GM10847 (cell line): ENCODE measurements around the gene PKD2L1.

Experiments used
- POLR2A ChIP-seq: IDR thresholded peaks from 2 replicates; pipeline ENCODE4 v1.6.1; 2011; ENCODE audit not compliant: insufficient read length; ENCODE audit errors: extremely low read depth

PKD2L1 gene

GRCh38 chr10:100344241-100344788, 14.3 kb upstream of the PKD2L1 start:
- no peak for TF ChIP-seq POLR2A

DNA sequence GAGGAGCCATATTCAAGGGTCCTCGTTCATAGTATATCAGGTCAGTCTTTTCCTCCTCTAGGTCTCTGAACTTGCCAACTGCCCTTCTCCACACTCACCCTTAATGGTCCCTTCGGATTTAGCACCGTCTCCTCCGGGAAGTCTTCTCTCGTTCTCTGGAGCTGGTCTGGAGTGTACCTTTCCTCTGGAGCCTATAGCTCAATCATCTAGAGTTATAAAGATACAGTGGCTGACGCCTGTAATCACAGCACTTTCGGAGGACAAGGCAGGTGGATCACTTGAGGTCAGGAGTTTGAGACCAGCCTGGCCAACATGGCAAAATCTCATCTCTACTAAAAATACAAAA, 12.6 kb upstream of the PKD2L1 start:
- TF ChIP-seq POLR2A = no peak

DNA sequence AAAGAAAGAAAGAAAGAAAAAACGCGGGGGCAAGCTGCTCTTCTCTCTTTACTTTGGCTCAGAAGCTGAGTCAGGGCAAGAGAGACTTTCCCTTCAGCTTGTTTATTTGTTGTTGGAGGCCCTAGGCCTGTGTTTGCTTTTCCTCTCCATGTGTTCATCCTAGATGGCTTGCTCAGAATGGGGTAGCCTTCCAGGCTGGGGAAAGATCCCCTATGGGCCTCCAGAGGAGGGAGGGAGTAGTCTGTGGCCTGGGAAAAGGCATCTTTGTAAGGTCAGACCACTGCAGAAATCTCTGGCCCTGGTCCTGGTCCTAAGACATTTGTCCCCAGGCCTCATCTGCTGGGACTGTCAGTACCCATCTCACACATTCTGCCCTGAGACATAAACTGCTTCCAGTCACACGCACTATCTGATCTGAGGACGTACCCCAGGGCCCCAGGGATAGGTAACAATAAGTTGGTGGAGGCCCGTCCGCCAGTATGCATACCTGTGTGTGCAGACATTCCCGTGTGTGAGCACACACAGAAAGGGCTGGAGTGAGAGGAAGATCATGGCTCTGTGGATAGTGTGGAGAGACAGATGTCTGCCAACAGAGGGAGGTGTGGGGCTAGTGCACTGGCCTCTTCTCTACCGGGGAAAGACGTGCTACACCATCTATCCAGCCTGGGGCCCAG, 12.1 kb upstream of the PKD2L1 start:
- TF ChIP-seq POLR2A = no peak

DNA sequence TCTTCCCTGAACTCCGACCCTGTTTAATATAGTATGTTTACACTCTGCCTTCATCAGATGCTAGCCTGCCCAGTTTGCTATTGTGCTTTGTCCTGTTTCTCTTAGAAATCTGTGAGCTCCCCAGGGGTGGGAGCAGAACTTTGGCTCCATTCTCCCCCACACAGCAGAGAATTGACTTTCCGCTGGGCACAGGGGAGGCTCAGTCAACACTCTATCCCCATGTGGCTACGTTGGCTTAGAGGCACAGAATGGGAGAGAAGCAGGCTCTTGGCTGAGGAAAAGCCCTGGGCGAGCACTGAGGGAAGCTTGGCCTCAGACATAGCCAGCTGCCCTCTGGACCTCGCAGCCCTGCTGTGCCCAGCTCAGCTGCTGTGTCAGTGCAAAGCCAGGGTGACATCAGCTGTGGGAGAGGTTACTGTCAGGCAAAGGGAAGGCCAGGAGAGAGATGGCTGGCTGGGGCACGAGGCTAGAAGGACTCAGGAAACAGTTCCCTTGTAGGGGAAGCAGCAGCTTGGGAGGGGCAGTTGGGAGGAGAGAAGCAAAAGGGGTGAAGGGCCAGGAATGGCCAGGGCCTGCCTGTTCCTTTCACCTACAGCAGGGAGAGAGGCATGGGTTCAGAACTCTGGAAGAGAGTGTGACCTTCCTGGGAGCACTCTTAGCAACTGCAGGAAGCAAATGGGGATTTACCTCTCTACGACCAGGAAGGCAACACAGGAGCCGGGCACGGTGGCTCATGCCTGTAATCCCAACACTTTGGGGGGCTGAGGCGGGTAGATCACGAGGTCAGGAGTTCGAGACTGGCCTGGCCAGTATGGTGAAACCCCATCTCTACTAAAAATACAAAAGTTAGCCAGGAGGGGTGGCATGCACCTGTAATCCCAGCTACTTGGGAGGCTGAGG, 11.2 kb upstream of the PKD2L1 start:
- no peak for TF ChIP-seq POLR2A

GRCh38 chr10:100339236-100339635, 9.2 kb upstream of the PKD2L1 start:
- no peak for TF ChIP-seq POLR2A

DNA sequence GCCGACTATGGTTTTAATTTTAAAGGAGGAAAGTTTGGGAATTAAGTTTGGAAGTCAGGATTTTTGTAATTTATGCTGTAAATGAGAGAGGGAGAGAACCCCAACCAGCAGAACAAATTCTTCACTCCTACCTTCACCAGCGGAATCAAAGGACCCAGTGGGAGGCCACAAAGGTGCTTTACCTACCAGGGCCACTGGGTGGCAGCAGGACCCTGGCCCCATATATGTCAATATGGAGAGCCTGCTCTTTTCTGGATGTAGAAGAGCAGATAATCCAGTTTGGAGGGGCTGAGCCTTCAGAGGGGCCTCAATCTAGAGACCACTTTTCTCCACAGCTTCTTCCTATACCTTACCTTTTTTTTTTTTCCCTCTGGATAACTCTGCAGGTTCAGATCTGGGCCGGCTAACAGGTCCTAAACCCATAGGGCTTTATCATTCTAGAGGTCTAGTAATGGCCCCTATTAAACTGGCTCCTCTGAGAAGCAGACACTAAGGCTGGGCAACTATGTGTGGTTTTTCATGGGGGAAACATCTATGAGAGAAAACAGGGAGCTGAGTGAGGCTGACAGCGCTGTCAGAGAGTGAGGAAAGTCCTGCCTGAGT, 8.5 kb upstream of the PKD2L1 start:
- no peak for TF ChIP-seq POLR2A

DNA sequence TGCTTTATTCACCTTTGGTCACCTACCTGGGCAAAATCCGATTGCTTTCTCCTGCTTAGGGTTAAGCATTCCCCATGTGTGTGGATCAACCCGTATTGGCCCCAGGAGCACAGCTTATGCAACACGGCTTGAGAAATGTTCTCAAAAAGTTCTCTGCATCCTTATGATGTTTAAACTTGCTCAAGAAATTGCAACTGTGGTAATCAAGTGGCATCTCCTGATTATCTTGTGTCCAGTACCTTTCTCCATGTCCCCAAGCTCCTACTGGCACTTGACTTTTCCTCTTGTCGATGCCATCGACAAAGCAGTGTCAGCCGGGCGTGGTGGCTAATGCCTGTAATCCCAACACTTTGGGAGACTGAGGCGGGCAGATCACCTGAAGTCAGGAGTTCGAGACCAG, 4.7 kb upstream of the PKD2L1 start:
- TF ChIP-seq POLR2A = no peak

DNA sequence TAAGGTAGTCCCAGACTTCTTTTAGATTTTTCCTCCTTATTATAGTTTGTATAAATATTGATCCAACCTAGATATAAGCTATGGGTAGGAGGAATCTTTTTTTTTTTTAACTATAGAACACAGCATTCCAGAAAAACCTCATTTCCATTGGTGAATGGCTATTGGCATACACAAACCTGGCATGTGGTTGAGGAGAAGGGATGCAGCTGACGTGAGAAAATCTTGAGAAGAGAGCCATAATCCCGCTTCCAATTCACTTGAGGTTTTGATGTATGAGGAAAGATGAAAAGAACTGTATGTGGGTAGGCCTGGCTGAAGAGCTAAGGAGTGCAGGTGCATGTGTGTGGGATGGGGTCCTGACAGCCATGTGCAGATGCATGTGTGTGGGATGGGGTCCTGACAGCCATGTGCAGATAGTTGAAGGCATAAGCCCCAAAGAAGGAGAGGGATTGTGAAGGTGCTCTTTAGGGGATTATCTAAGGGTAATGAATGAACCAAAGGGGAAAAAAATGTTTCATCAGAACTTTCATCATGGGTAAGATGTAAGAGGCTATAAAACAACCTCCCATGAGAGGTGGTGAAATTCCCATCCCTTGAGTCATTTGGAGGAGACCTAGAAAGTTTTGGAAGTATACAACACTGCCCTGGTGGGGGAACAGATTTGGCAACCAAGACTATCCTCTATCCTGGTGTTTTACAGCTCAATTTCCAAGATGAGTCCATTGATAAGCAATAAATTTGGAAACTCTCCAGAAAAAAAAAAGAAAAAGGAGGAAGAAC, 3.8 kb upstream of the PKD2L1 start:
- no peak for TF ChIP-seq POLR2A

DNA sequence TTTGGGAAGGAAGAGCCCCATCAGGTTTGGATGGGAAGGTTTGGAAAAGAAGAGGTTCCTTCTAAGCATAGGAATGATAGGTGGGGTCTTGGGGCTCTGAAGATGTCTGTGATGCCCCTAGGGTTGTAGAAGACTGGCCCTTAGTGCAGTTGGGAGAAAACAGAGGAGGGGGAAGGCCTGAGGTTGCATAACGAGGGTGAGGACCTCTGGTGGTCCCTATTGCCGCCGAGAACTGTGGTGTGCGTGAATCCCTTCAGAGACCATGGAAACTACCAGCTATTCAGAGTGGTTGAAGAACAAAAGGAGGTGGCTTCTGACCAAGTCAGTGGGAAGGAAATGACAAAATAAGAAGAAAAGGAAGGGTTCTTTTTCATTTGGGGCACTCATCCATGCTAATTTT, 3.1 kb upstream of the PKD2L1 start:
- no peak for TF ChIP-seq POLR2A

GRCh38 chr10:100328198-100328597, 1.8 kb downstream of the PKD2L1 start:
- no peak for TF ChIP-seq POLR2A

DNA sequence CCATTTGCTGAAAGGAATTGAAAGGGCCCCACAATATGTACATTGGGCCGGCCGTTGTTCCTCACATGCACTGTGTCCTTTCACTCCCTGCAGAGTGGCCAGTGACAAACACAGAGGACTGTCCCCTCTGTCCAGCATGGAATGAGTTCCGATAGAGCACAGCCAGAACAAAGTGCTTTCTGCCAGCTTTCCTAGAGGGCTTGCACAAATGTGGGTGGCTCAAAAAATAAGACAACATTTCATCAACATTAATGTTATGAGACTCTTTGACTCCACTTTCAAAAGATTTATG, 2.4 kb downstream of the PKD2L1 start:
- no peak for TF ChIP-seq POLR2A

DNA sequence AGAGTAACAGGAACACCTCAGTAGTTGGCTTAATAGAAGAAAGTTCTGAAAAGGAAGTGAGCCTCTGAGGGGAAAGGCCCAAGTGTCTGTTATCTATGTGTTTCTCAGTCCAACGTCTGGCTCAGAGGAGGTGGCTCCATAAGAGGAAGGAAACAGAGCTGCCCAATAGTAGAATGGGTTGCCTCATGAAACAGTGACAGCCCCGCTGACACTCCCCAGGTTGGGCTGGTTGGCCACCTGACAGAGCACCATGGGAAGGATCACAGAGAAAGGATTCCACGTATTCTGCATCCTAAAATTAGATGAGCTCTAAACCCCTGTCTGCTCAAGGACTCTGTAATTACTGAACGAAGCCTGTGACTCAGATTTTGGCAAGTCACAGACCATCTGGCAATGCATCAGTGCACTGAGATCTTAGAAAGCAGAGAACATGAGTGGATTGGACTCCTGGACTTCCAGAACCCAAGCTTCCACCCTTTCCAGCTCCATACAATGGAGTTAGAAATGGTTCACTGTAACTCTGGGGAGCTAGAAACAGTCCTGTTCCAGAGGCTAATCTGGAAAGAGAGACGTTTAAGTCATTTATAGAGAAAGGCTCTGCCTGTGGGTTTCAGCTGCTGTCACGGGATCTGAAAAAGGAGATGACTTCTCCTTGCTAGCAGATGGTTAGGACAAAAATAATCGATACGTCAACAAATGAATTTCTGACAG, 2.9 kb downstream of the PKD2L1 start:
- no peak for TF ChIP-seq POLR2A

GRCh38 chr10:100325158-100325557, 4.9 kb downstream of the PKD2L1 start:
- no peak for TF ChIP-seq POLR2A

DNA sequence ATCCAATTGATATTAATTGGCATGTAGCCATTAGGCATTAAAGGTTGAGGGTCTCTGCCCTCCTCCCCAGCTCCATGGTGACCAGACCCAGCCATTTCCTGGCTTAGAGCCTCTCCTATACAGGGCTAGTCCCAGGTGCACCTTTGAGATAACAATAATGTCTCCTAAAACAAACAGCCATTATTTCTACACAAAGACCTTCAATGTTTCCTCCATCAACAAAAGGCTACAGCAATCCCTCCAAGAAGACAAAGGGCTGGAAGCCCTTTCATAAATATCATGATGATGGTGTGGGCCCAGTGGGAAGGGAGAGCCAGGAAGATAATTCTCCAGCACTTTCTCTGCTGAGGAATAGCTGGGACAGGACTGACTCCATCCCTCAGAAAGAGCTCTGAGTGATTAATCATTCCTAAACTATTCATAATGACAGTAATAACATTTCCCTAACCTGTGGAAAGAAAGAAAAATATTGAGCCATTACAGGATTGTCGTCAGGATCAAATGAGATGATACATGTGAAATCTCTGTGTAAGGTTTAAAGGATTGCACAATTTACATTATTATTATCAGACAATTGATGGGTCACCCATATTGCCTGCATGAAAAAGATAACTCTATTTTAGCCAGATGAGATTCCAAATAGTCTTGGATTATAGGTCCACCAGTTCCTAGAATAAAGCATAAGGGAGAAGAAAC, 10.2 kb downstream of the PKD2L1 start:
- TF ChIP-seq POLR2A = no peak
